Lower leg skin (tissue), 3 donors: Measurements from ENCODE around the gene TUBB2B.

Experiments used
- CTCF ChIP-seq, 3 donors: fragments of 450-650 bp; IDR thresholded peaks; one replicate each; pipeline ENCODE4 v1.5.1; 2016; ENCODE audit warnings: antibody characterized with exemption in 3 of 3, mild to moderate bottlenecking in 3 of 3, moderate library complexity in 2 of 3
- POLR2A ChIP-seq, 2 donors: fragments of 450-650 bp; IDR thresholded peaks; one replicate each; pipeline ENCODE4 v1.6.1; 2016 to 2017; ENCODE audit warnings: antibody characterized with exemption in 2 of 2, mild to moderate bottlenecking in 1 of 2, moderate library complexity in 1 of 2

- TF ChIP-seq CTCF (IDR thresholded peaks at IDR 0.05) (no peak), POLR2A (IDR thresholded peaks at IDR 0.05) (no peak)
These were observed 706 bp upstream of the TUBB2B start for GRCh38 chr6:3228046-3228671.
